GM10266 (cell line): ENCODE data around the gene PYGO2.
"Not testable (repeated sequence)": the region's sequence is repeated elsewhere in the genome, so short reads cannot be mapped to it uniquely, and the experiment has no call there.

ENCODE experiments used
- DNase-seq: peaks from one replicate; pipeline ENCODE4 v3.0.0; 2012; ENCODE audit errors: extremely low spot score
- TF ChIP-seq, protein P1 (sequence below): IDR thresholded peaks from 2 replicates; pipeline ENCODE4 v1.5.1; 2012; ENCODE audit warnings: mild to moderate bottlenecking, low read depth; ENCODE audit not compliant: control insufficient read depth, insufficient read depth; ENCODE audit errors: missing control alignments

PYGO2 gene

DNA sequence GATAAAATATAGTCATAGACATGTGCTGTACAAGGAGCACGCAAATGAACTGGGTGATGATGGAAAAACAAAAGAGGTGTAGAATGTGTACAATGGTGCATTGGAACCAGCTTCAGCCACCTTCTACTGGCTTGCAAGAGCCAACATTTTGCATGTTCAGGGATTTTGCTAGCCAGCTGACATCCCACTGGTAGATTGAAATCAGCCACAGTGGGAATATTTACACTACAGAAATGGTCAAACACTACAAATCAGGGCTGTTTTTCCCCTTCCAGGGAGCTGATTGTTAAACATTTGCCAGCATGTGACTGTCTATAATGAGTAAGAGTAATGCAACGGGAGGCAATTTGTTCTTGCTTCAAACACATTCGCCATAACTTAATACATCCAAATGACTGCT, 48.3 kb downstream of the PYGO2 start:
- TF ChIP-seq, protein P1, sequence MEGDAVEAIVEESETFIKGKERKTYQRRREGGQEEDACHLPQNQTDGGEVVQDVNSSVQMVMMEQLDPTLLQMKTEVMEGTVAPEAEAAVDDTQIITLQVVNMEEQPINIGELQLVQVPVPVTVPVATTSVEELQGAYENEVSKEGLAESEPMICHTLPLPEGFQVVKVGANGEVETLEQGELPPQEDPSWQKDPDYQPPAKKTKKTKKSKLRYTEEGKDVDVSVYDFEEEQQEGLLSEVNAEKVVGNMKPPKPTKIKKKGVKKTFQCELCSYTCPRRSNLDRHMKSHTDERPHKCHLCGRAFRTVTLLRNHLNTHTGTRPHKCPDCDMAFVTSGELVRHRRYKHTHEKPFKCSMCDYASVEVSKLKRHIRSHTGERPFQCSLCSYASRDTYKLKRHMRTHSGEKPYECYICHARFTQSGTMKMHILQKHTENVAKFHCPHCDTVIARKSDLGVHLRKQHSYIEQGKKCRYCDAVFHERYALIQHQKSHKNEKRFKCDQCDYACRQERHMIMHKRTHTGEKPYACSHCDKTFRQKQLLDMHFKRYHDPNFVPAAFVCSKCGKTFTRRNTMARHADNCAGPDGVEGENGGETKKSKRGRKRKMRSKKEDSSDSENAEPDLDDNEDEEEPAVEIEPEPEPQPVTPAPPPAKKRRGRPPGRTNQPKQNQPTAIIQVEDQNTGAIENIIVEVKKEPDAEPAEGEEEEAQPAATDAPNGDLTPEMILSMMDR = no peak
- DNase-seq = no peak

GRCh38 chr1:154912755-154913154, 48.8 kb downstream of the PYGO2 start:
- DNase-seq = no peak
- TF ChIP-seq, protein P1 = no peak

DNA sequence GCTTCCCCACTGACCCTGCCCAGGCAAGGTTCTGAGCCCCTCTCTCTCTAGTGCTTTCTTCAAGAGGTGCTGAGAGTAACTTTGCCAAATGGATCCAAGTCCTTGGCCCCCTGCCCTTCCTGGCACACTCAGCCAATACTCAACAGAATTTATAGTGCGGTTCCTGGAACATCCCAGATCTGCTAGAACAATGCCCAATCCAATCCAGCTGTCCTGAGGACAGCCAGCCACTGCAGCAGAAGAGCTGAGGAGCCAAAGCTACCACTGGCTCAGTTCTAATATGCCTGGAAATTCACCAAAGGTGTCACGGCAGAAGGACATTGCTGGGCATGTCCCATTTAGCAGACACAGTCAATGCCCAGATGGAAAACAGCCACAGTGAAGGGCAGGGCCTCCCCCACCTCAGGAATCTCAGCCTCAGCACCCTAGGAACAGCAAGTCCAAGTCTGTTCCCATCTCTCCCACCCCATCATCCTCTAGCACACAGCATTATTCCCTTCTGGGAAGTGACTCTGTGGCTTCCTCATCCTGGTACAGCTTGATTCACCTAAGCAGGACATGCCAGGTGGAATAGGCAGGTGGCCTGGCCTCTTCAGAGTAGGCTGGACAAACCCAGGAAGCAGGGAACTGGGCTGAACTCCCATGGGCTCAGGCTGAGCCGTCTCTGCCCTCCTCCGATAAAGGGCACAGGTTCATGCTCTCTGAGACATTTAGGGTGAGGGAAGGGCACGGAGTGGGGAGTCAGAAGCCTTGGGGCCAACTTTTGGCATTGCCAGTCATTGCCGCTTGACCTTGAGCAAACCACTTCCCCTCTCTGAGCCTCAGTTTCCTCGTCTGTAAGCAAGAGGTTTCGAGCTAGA, 49.7 kb downstream of the PYGO2 start:
- DNase-seq = no peak
- TF ChIP-seq, protein P1 = no peak

DNA sequence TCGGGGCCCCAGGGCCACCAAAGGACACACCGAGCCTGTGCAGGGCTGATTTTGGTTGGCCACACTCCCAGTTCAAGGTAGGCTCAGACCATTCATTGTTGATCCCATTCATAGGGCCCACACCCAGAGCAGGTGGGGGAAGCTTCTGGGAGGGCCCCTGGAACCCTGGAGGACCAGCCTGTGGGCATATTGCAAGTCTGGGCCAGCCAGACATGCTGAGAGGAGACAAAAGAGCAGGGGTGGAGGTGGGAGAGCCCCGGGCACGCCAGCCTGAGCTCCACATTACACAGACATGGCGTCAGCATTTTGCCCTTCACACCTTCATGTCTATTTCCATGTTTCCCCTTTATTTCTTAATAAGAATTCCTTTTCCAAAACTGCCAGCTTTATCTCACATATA, 50.7 kb downstream of the PYGO2 start:
- TF ChIP-seq, protein P1 = no peak
- no peak for DNase-seq

GRCh38 chr1:154908937-154909336, 52.6 kb downstream of the PYGO2 start:
- TF ChIP-seq, protein P1 = no peak
- DNase-seq = no peak

DNA sequence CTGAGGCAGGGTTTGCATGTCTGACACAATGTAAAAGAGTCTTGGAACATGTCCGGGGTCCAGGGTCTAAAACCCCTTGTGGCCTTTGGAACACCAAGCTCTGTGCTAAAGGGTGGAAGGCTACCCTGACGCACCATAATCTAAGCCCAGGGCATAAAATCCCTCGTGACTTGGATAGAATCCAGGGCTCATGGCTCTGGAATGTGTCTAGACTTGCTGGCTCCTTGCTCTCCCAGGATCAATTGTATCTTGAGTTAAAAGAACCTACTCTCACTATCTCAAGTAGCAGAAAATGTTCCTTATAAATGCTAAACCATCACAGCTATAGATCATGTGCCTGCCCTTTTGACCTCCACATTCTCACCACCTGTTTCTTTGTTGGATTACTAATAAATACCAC, 53.5 kb downstream of the PYGO2 start:
- DNase-seq = not testable (repeated sequence)
